ENCODE results near the gene FTO.

The FTO gene

DNA sequence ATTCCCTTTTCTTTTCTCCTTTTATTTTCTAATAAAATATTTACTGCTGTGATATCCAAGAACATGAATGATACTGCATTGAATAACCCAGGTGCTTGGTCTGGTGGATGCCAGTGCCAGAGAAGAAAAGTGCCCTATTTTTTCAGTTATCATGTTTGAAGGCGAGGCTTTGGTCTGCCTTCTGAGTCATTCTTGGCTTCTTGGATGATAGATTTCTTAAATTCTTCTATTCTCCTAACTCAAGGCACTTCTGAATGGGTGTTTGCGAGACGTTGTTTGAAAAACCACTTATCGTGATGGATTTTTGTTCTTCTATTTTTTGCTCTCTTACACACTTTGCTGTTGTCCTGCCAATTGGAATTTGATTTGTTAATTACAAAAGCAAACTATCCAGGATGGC lies 66.7 kb downstream of the FTO start:
- H3K9me3 ChIP-seq (ENCODE audit: insufficient read depth, low read length) = no peaks in the 10 kb centered on the region
- no peak overlapping the region for H3K27ac ChIP-seq (ENCODE audit: low read depth, low read length)
- TF ChIP-seq, protein P1, sequence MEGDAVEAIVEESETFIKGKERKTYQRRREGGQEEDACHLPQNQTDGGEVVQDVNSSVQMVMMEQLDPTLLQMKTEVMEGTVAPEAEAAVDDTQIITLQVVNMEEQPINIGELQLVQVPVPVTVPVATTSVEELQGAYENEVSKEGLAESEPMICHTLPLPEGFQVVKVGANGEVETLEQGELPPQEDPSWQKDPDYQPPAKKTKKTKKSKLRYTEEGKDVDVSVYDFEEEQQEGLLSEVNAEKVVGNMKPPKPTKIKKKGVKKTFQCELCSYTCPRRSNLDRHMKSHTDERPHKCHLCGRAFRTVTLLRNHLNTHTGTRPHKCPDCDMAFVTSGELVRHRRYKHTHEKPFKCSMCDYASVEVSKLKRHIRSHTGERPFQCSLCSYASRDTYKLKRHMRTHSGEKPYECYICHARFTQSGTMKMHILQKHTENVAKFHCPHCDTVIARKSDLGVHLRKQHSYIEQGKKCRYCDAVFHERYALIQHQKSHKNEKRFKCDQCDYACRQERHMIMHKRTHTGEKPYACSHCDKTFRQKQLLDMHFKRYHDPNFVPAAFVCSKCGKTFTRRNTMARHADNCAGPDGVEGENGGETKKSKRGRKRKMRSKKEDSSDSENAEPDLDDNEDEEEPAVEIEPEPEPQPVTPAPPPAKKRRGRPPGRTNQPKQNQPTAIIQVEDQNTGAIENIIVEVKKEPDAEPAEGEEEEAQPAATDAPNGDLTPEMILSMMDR (IDR thresholded peaks at IDR 0.05; ENCODE audit: insufficient read depth, low read length, poor library complexity, severe bottlenecking) = no peak
- TF ChIP-seq EZH2phosphoT487 (conservative IDR thresholded peaks at IDR 0.05; ENCODE audit: low read length) = no peak
- peaks cover 15% of the 10 kb centered on the region; the same call in 1 of the 2 replicates for H4K20me1 ChIP-seq (ENCODE audit: low read depth, low read length)
- no peaks in the 10 kb centered on the region for H3K27me3 ChIP-seq (ENCODE audit: low read length)
- H3K9me2 ChIP-seq (replicated peaks; ENCODE audit: insufficient read depth, low read length) = no peaks in the 10 kb centered on the region
- H3K9ac ChIP-seq (ENCODE audit: low read length) = no peak overlapping the region
- H3K4me2 ChIP-seq (ENCODE audit: low read depth, low read length, poor library complexity, severe bottlenecking) = no peak overlapping the region
- no peaks in the 10 kb centered on the region for H3F3A ChIP-seq (ENCODE audit: insufficient read depth)
- no peak overlapping the region for H3K4me3 ChIP-seq (ENCODE audit: insufficient read depth, low read length, poor library complexity, severe bottlenecking)
- no peaks in the 10 kb centered on the region for H3K79me2 ChIP-seq (ENCODE audit: insufficient read depth, low read length)
- no peak overlapping the region for H2AFZ ChIP-seq (ENCODE audit: low read depth, low read length, severe bottlenecking)
- no peaks in the 10 kb centered on the region for H3K36me3 ChIP-seq (ENCODE audit: low read length)

DNA sequence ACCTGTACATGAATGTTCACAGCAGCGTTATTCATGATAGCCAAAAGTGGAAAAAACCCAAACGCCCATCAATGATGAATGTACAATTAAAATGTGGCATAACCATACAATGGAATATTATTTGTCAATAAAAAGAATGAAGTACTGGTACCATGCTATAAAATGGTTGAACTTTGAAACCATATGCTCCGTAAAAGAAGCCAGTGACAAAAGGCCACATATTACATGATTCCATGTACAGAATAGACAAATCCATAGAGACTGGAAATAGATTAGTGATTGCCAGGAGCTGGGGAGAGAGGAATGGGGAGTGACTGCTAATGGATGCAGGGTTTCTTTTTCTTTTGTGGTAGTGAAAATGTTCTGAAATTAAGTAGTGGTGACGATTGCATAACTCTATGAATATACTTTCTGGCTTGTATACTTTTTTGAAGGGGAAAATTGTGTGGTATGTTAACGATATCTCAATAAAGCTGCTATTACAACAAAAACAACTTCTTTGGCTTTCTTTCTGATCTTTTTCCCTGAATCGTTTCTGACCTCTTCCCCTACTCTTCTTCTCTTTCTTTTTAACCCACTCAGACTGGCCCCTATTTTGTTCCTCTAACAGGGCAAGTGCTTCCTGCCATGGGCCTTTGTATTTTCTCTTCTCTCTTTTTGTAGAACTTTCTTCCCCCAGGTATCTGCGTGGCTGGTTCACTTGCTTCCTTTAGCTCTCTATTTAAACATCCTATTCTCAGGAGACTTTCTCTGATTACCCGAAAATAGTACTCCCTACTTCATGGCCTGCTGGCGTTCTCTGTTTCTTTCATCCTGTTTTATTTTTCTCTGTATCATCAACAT lies 67.9 kb downstream of the FTO start:
- H4K20me1 ChIP-seq (ENCODE audit: low read depth, low read length) = peaks cover 15% of the 10 kb centered on the region; the same call in 1 of the 2 replicates
- TF ChIP-seq, protein P1 (IDR thresholded peaks at IDR 0.05; ENCODE audit: insufficient read depth, low read length, poor library complexity, severe bottlenecking) = no peak
- TF ChIP-seq EZH2phosphoT487 (conservative IDR thresholded peaks at IDR 0.05; ENCODE audit: low read length) = no peak
- no peak overlapping the region for H3K4me2 ChIP-seq (ENCODE audit: low read depth, low read length, poor library complexity, severe bottlenecking)
- H3K9me2 ChIP-seq (replicated peaks; ENCODE audit: insufficient read depth, low read length) = no peaks in the 10 kb centered on the region
- H3F3A ChIP-seq (ENCODE audit: insufficient read depth) = no peaks in the 10 kb centered on the region
- no peak overlapping the region for H3K9ac ChIP-seq (ENCODE audit: low read length)
- H3K27ac ChIP-seq (ENCODE audit: low read depth, low read length) = no peak overlapping the region
- H3K36me3 ChIP-seq (ENCODE audit: low read length) = no peaks in the 10 kb centered on the region
- no peaks in the 10 kb centered on the region for H3K27me3 ChIP-seq (ENCODE audit: low read length)
- H2AFZ ChIP-seq (ENCODE audit: low read depth, low read length, severe bottlenecking) = no peak overlapping the region
- H3K79me2 ChIP-seq (ENCODE audit: insufficient read depth, low read length) = no peaks in the 10 kb centered on the region
- no peak overlapping the region for H3K4me3 ChIP-seq (ENCODE audit: insufficient read depth, low read length, poor library complexity, severe bottlenecking)
- H3K9me3 ChIP-seq (ENCODE audit: insufficient read depth, low read length) = no peaks in the 10 kb centered on the region

DNA sequence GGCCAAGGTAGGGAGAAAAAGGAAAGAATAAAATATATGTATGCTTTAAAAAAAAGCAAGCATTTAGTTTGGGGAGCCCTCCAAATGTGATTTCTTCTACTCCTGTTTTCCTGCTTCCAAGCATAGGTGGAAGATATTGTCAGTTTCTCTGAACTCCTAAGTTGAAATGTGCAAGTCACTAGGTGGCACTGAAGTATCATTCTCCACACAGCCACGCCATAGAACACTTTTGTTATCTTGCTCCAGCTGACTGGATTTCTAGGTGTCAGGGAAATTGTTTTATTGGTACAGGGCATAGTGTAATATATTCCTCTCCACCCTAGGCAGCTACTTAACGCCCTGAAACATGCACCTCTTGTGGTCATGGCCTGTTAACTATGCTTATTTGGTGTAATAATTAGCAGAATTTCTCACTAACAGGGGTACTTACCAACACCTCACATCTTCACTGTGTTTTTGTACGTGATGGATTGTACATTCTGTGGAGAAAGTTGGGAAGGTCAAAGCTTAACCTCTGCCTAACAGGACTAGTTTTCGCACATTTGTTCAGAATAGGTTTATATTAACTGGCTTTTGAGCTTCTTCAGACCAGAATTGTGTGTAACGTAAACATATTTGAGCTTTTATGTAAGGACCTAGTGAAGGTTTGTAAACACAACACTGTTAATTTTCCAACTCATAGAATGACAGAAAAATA lies 69.3 kb downstream of the FTO start:
- H3K79me2 ChIP-seq (ENCODE audit: insufficient read depth, low read length) = no peaks in the 10 kb centered on the region

More for the DNA sequence above, 69.3 kb downstream of the FTO start:
- H3K9me2 ChIP-seq (replicated peaks; ENCODE audit: insufficient read depth, low read length) = no peaks in the 10 kb centered on the region
- TF ChIP-seq, protein P1 (IDR thresholded peaks at IDR 0.05; ENCODE audit: insufficient read depth, low read length, poor library complexity, severe bottlenecking) = no peak
- TF ChIP-seq EZH2phosphoT487 (conservative IDR thresholded peaks at IDR 0.05; ENCODE audit: low read length) = no peak
- H3K27me3 ChIP-seq (ENCODE audit: low read length) = no peaks in the 10 kb centered on the region
- no peaks in the 10 kb centered on the region for H3K9me3 ChIP-seq (ENCODE audit: insufficient read depth, low read length)
- H3K36me3 ChIP-seq (ENCODE audit: low read length) = no peaks in the 10 kb centered on the region
- H3K27ac ChIP-seq (ENCODE audit: low read depth, low read length) = no peak overlapping the region
- no peak overlapping the region for H2AFZ ChIP-seq (ENCODE audit: low read depth, low read length, severe bottlenecking)
- no peak overlapping the region for H3K9ac ChIP-seq (ENCODE audit: low read length)
- no peaks in the 10 kb centered on the region for H3F3A ChIP-seq (ENCODE audit: insufficient read depth)
- H3K4me2 ChIP-seq (ENCODE audit: low read depth, low read length, poor library complexity, severe bottlenecking) = no peak overlapping the region
- peaks cover 18% of the 10 kb centered on the region; the same call in 1 of the 2 replicates for H4K20me1 ChIP-seq (ENCODE audit: low read depth, low read length)
- no peak overlapping the region for H3K4me3 ChIP-seq (ENCODE audit: insufficient read depth, low read length, poor library complexity, severe bottlenecking)
